Measurements from ENCODE around the gene AFF1.

- no peak for TF ChIP-seq POLR2A (IDR thresholded peaks at IDR 0.05; ENCODE audit: low read length)
- no peak for TF ChIP-seq GATA1 (IDR thresholded peaks at IDR 0.05; ENCODE audit: low read depth, low read length)
Observed at GRCh38 chr4:87033902-87034301, 99.1 kb downstream of the AFF1 start.

Data from erythroblast (primary cell).